ENCODE data around the gene RELL1. TPM values are rescaled to one million over a fixed set of nuclear protein-coding genes. Genes with fewer than 3 reads are reported as not detected.
A peak's percentile ranks its signal among the peaks of the same experiment; 100 is the strongest.

The RELL1 gene, protein sequence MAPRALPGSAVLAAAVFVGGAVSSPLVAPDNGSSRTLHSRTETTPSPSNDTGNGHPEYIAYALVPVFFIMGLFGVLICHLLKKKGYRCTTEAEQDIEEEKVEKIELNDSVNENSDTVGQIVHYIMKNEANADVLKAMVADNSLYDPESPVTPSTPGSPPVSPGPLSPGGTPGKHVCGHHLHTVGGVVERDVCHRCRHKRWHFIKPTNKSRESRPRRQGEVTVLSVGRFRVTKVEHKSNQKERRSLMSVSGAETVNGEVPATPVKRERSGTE
- total RNA-seq, result 10 to 100 TPM; 25.3 to 33.9 TPM

DNA sequence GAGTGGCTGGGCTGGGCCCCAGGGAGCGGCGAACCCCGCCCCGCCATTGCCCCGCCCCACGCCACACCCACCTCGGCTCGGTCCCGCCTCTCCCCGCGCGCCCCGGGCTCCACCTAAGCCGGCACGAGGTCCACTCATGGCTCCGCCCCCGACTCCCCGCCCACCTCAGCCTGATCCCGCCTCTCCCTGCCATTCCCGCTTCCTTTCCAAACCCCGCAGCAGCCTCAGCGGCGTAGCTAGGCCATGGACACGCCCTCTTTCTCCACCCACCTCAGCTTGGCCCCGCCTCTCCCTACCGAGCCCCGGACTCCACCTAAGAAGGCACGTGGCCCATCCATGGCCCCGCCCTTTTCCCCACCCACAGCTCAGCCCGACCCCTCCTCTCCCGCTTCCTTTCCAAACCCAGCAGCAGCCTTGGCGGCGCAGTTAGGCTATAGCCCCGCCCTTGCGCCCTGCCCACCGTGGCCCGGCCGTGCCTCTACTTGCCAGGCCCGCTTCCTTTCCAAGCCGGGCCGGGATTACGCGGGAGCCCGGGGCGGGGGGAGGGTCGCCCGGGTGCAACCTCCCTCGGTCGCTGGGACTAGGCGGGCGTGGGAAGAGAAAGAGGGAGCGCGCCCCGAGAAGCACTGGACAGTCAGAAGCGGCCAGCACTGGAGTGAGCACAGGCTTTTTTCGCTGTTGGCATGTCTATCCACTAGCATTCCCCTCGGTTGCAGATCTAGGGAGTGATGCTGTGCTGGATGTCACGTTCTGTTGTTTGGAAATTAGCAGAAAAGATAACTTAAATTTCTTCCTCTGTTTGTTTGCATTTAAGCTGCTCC, at the start of gene RELL1:
Gene RELL1, minus strand, starts transcription at position 4 of the 821 bp plus-strand sequence. CDS start 89 bp downstream, outside the sequence.
- H3K36me3 ChIP-seq, result no peaks in the 10 kb centered on the region
- peaks cover 0 to 32% of the 10 kb centered on the region in 2 donors for H3K4me1 ChIP-seq
- H3K9me3 ChIP-seq, result no peaks in the 10 kb centered on the region
- TF ChIP-seq, protein P1, sequence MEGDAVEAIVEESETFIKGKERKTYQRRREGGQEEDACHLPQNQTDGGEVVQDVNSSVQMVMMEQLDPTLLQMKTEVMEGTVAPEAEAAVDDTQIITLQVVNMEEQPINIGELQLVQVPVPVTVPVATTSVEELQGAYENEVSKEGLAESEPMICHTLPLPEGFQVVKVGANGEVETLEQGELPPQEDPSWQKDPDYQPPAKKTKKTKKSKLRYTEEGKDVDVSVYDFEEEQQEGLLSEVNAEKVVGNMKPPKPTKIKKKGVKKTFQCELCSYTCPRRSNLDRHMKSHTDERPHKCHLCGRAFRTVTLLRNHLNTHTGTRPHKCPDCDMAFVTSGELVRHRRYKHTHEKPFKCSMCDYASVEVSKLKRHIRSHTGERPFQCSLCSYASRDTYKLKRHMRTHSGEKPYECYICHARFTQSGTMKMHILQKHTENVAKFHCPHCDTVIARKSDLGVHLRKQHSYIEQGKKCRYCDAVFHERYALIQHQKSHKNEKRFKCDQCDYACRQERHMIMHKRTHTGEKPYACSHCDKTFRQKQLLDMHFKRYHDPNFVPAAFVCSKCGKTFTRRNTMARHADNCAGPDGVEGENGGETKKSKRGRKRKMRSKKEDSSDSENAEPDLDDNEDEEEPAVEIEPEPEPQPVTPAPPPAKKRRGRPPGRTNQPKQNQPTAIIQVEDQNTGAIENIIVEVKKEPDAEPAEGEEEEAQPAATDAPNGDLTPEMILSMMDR (IDR thresholded peaks at IDR 0.05), result peak in 1 of 2 donors; percentile 18
- no peaks in the 10 kb centered on the region for H3K27me3 ChIP-seq
- peak; percentile 99 for DNase-seq (ENCODE audit: low spot score)
- peak within 1 kb of the TSS; percentile 97 for H3K4me3 ChIP-seq
- H3K27ac ChIP-seq, result peak within 1 kb of the TSS; percentile 98 to 99

DNA sequence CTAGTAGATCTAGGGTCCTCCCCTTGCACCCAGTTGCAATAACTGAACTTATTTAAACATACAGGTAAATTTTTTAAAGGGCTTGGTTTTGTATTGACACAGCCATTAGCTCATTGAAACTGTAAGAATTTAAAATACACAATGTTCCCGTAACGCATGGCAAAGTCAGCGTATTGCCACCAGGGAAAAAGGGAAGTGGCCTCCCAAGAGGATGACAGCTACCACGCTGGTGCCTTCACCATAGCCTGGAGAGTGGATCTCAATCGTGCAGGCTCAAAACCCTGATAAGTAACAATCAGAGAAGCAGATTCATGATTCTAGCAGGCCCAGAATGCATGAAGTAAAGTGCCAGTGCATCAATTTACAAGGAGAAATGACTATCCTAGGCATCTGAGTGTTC, 49.4 kb upstream of the RELL1 start:
- no peaks in the 10 kb centered on the region for H3K27me3 ChIP-seq
- no peak for DNase-seq (ENCODE audit: low spot score)
- no peak overlapping the region for H3K27ac ChIP-seq
- no peak overlapping the region for H3K4me3 ChIP-seq
- H3K36me3 ChIP-seq, result no peaks in the 10 kb centered on the region
- no peaks in the 10 kb centered on the region for H3K9me3 ChIP-seq
- TF ChIP-seq, protein P1 (IDR thresholded peaks at IDR 0.05), result no peak
- no peaks in the 10 kb centered on the region for H3K4me1 ChIP-seq

DNA sequence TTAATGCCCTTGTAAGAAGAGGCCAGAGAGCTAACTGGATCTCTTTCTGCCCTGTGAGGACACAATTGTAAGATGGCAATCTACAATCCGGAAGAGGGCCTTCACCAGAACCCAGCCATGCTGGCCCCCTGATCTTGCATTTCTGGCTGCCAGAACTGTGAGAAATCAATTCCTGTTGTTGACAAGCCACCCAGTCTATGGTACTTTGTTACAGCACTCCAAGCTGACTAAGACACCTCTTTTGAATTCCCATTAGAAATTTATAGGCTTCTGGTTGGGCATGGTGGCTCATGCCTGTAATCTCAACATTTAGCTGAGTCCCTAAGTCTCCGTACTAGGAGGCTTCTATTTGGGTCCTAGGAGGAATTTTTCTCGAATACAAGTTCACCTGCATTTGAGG, 48.8 kb upstream of the RELL1 start:
- no peaks in the 10 kb centered on the region for H3K4me1 ChIP-seq
- no peak overlapping the region for H3K27ac ChIP-seq
- DNase-seq (ENCODE audit: low spot score), result no peak
- H3K9me3 ChIP-seq, result no peaks in the 10 kb centered on the region
- no peaks in the 10 kb centered on the region for H3K27me3 ChIP-seq
- TF ChIP-seq, protein P1 (IDR thresholded peaks at IDR 0.05), result no peak
- H3K36me3 ChIP-seq, result no peaks in the 10 kb centered on the region
- no peak overlapping the region for H3K4me3 ChIP-seq

DNA sequence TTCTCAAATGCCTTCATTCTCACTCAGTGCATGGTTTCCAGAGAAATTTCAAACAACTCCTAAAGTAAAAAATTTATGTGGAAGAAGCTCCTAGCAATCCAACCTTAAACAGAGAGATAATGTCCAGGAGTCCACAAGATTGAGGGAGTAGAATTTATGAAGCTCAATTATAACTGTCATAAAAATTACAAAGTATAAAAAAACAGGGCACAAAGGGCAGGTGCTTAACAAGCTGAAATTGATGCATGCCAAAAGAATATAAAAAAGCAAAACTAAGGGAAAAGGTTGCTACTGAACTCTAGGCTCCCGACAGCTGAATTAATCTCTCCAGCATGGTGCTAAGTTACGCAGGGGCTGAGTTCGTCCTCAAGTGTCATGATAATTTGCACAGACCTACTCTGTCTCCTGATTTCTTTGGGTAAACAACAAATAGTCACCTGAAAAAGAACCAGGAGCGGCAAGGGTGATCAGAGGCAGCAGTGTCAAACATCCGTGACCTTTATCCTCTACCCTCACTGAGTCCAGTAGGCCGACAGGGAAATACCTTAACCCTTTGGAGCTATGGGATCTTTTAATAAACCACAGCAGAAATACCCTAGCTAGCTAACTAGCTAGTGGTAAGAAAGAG, 47.2 kb upstream of the RELL1 start:
- H3K36me3 ChIP-seq, result no peaks in the 10 kb centered on the region
- H3K27me3 ChIP-seq, result no peaks in the 10 kb centered on the region
- TF ChIP-seq, protein P1 (IDR thresholded peaks at IDR 0.05), result no peak
- no peak overlapping the region for H3K4me3 ChIP-seq
- no peaks in the 10 kb centered on the region for H3K4me1 ChIP-seq
- DNase-seq (ENCODE audit: low spot score), result no peak
- H3K9me3 ChIP-seq, result no peaks in the 10 kb centered on the region
- H3K27ac ChIP-seq, result no peak overlapping the region

DNA sequence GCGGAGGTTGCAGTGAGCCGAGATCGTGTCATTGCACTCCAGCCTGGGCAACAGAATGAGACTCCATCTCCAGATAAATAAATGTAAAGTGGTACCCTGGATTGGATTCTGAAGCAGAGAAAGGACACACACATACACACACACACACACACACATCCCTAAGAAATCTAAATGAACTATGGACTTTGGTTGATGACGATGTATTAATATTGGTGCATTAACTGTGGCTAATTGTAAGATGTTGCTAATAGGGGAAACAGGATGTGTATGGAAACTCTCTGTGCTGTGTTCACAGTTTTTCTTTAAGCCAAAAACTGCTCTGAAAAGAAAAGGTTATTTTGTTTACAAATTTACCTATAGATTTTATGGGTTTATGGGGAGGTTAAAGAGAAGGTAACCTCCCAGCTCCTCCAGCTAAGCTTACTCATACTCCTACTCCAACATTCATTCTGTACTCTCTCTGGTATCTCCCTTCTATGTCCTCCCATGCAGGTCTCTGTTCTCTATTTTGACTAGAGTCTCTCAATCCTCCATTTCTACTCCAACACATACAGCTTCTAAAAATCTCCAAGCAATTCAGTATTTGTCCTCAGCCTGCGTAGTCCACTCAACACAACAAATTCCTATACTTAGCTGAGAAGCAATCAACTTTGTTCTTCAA, 46.5 kb upstream of the RELL1 start:
- Histone ChIP-seq H3K4me1 (no peaks in the 10 kb centered on the region), H3K36me3 (no peaks in the 10 kb centered on the region), H3K27me3 (no peaks in the 10 kb centered on the region), H3K27ac (no peak overlapping the region), H3K9me3 (no peaks in the 10 kb centered on the region), H3K4me3 (no peak overlapping the region)
- DNase-seq (ENCODE audit: low spot score), result no peak
- TF ChIP-seq, protein P1 (IDR thresholded peaks at IDR 0.05), result no peak
